Fibroblast of skin of right biceps (primary cell): Measurements from ENCODE around the gene ZBTB7C.

ENCODE experiments used
- DNase-seq: peaks from one replicate; pipeline ENCODE4 v3.0.0-alpha.2; 2013

ZBTB7C gene

GRCh38 chr18:47981830-47982229 lies 427.4 kb downstream of the ZBTB7C start:
- no peak for DNase-seq

GRCh38 chr18:47981320-47981719 lies 427.9 kb downstream of the ZBTB7C start:
- no peak for DNase-seq

- no peak for DNase-seq
Measured at GRCh38 chr18:47979611-47980200, 429.5 kb downstream of the ZBTB7C start.

DNA sequence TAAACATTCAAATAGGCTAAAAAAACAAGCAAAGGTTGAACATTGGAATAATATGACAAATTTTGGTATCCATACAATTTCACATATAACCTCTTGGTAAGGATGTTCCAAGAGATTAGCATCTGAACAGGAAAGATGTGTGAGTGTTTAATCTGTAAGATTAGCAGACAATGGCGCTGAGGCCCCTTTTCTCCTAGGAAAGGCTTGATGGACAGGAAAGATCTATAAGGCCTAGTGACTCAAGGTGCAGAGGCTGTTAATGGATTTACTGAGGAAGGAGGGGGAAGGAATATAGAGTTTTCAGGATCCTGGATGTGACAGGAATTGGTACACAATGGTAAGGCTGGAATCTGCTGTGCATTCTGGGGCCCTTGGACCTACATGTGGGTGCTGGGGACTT lies 430.6 kb downstream of the ZBTB7C start:
- DNase-seq, result no peak

DNA sequence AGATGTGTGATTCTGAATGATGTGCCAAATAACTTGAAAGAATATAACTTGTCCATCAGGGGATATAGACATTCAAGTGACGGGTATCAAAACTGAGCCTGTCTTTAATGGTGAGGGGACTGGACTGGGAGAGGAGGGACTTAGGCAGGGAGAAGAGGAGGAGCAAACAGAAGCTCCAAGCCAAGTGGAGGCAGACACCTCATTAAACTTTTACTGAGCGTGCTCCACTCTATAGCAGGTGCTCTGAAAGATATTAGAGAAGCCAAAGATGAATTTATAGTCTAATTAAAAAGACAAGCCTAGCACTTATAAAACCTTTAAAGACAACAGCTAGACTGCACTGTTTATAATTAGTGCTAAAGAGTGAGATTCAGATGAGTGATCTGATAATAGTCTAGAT lies 431.0 kb downstream of the ZBTB7C start:
- DNase-seq, result no peak
